HCT116 (cell line): ENCODE results near the gene ELN. TPM values are rescaled to one million over a fixed set of nuclear protein-coding genes. Genes with fewer than 3 reads are reported as not detected.
A peak's percentile ranks its signal among the peaks of the same experiment; 100 is the strongest.

ENCODE experiments used
- ATAC-seq: fragments of 200-7000 bp; cut with Tn5 transposase; 2 replicates; pipeline ENCODE4 v1.9.1; 2020; ENCODE audit warnings: mild to moderate bottlenecking, moderate library complexity
- BruUV-seq: library from RNA; stranded (reverse); fragments of 400-500 nt; replicated peaks from 2 replicates; lab custom pipeline; 2021; lab: Mats Ljungman, UMichigan
- CTCF ChIA-PET: fragments of 300-600 bp; sonication (Branson Sonifier 250); formaldehyde crosslinking; loops from one replicate; lab custom pipeline; 2021; ENCODE audit warnings: antibody characterized with exemption; lab: Charles Lee
- POLR2A ChIA-PET: fragments of 300-600, 350-600 bp; sonication (Branson Sonifier 250); formaldehyde crosslinking; loops from one replicate; lab custom pipeline; 2021; ENCODE audit warnings: antibody characterized with exemption; lab: Charles Lee
- RAD21 ChIA-PET, 2 experiments: fragments of 300-600 bp; sonication (Branson Sonifier 250); formaldehyde crosslinking; loops; one replicate each; lab custom pipeline; 2023; ENCODE audit warnings: low total read pairs in 2 of 2; ENCODE audit not compliant: uncharacterized antibody in 2 of 2, unreplicated experiment in 2 of 2, low non-redundant PET in 1 of 2; lab: Charles Lee
- DNase-seq: peaks from one replicate; pipeline ENCODE4 v3.0.0-alpha.2; 2010; ENCODE audit warnings: low read depth, low spot score
- H2AFZ ChIP-seq: fragments of 200-600 bp; shearing (Covaris generic), sonication (generic); 2 replicates; pipeline ENCODE4 v1.6.1; 2017; ENCODE audit warnings: low read depth, mixed run types, mixed read lengths, antibody characterized with exemption, low read length; ENCODE audit not compliant: poor library complexity, severe bottlenecking
- H3K27ac ChIP-seq: 2 replicates; pipeline ENCODE4 v1.5.1; 2012; ENCODE audit warnings: low read depth, low read length
- H3K27me3 ChIP-seq: fragments of 200-600 bp; sonication (generic); 2 replicates; pipeline ENCODE4 v1.6.1; 2016; ENCODE audit warnings: mixed run types, low read length, mixed read lengths; ENCODE audit not compliant: insufficient read depth
- H3K36me3 ChIP-seq, 2 experiments: fragments of 200-500 bp in 1 of 2; fragments of 200-600 bp in 1 of 2; sonication (Bioruptor generic) in 1 of 2; sonication (generic) in 1 of 2; 2 replicates each; pipeline versions ENCODE4 v1.5.1 to v1.6.1; 2014 to 2016; ENCODE audit warnings: low read length in 2 of 2, inconsistent platforms in 1 of 2, mixed read lengths in 1 of 2, mixed run types in 1 of 2; ENCODE audit not compliant: insufficient read depth in 2 of 2, control insufficient read depth in 1 of 2
- H3K4me1 ChIP-seq, 2 experiments: fragments of 200-600 bp in 1 of 2; sonication (generic) in 1 of 2; 2 replicates each; pipeline versions ENCODE4 v1.5.1 to v1.6.1; 2012 to 2017; ENCODE audit warnings: low read length in 2 of 2, inconsistent platforms in 1 of 2, mild to moderate bottlenecking in 1 of 2, mixed read lengths in 1 of 2, mixed run types in 1 of 2, moderate library complexity in 1 of 2; ENCODE audit not compliant: insufficient read depth in 2 of 2, control insufficient read depth in 1 of 2
- H3K4me2 ChIP-seq: fragments of 200-600 bp; sonication (generic); 2 replicates; pipeline ENCODE4 v1.6.1; 2017; ENCODE audit warnings: mixed run types, low read length, mixed read lengths
- H3K4me3 ChIP-seq, 2 experiments: fragments of 200-600 bp in 1 of 2; sonication (generic) in 1 of 2; replicated peaks in 1 of 2; 2 replicates each; pipeline ENCODE4 v1.5.1; 2011 to 2016; ENCODE audit warnings: low read length in 2 of 2, control low read depth in 1 of 2, low read depth in 1 of 2, mild to moderate bottlenecking in 1 of 2, mixed read lengths in 1 of 2, mixed run types in 1 of 2
- H3K79me2 ChIP-seq: fragments of 200-600 bp; sonication (generic); 2 replicates; pipeline ENCODE4 v1.6.1; 2017; ENCODE audit warnings: mild to moderate bottlenecking, mixed run types, low read length, moderate library complexity, mixed read lengths; ENCODE audit not compliant: insufficient read depth
- H3K9ac ChIP-seq: fragments of 200-600 bp; sonication (generic); 2 replicates; pipeline ENCODE4 v1.6.1; 2016; ENCODE audit warnings: low read length, mixed read lengths
- H3K9me2 ChIP-seq: fragments of 200-600 bp; sonication (generic), shearing (Covaris generic); 2 replicates; pipeline ENCODE4 v1.6.1; 2017; ENCODE audit warnings: mixed run types, mild to moderate bottlenecking, moderate library complexity; ENCODE audit not compliant: insufficient read depth
- H3K9me3 ChIP-seq, 2 experiments: fragments of 200-500 bp in 1 of 2; fragments of 200-600 bp in 1 of 2; sonication (Bioruptor generic) in 1 of 2; sonication (generic) in 1 of 2; 2 replicates each; pipeline ENCODE4 v1.6.1; 2014 to 2017; ENCODE audit warnings: low read length in 2 of 2, mixed read lengths in 2 of 2, inconsistent platforms in 1 of 2, low read depth in 1 of 2, mild to moderate bottlenecking in 1 of 2, mixed run types in 1 of 2, moderate library complexity in 1 of 2; ENCODE audit not compliant: control insufficient read depth in 1 of 2, insufficient read depth in 1 of 2
- H4K20me1 ChIP-seq: fragments of 200-600 bp; sonication (generic), shearing (Covaris generic); 2 replicates; pipeline ENCODE4 v1.6.1; 2017; ENCODE audit warnings: mixed run types, mild to moderate bottlenecking, moderate library complexity; ENCODE audit not compliant: insufficient read depth
- CBX3 ChIP-seq: IDR thresholded peaks from 2 replicates; pipeline ENCODE4 v1.6.1; 2012; ENCODE audit warnings: low read depth
- CEBPB ChIP-seq: IDR thresholded peaks from 2 replicates; pipeline ENCODE4 v1.6.1; 2012; ENCODE audit warnings: low read depth
- EZH2 ChIP-seq: fragments of 200-600 bp; sonication (generic); IDR thresholded peaks from 2 replicates; pipeline ENCODE4 v1.6.1; 2017; ENCODE audit warnings: antibody characterized with exemption, mixed run types
- FOSL1 ChIP-seq: IDR thresholded peaks from 2 replicates; pipeline ENCODE4 v1.6.1; 2012; ENCODE audit warnings: low read depth
- POLR2AphosphoS5 ChIP-seq: IDR thresholded peaks from 2 replicates; pipeline ENCODE4 v1.6.1; 2011; ENCODE audit warnings: mild to moderate bottlenecking, low read depth, low read length, moderate library complexity
- RAD21 ChIP-seq: IDR thresholded peaks from 2 replicates; pipeline ENCODE4 v1.6.1; 2012; ENCODE audit warnings: low read depth, mild to moderate bottlenecking
- TCF7L2 ChIP-seq: IDR thresholded peaks from 2 replicates; pipeline ENCODE4 v1.7.0; 2011; ENCODE audit warnings: borderline replicate concordance, inconsistent platforms; ENCODE audit not compliant: insufficient read depth, insufficient read length; ENCODE audit errors: extremely low read depth
- ZFX ChIP-seq: fragments of 450-650 bp; IDR thresholded peaks from 2 replicates; pipeline ENCODE4 v1.6.1; 2017
- intact Hi-C: fragments of 100-400 bp; cut with micrococcal nuclease; formaldehyde crosslinking; loops from 2 replicates; pipeline ENCODE4 v1.10.0; 2022
- total RNA-seq: library from RNA; stranded (reverse); gene quantifications from one replicate; pipeline ENCODE4 v1.2.1, GENCODE V29; 2021; ENCODE audit not compliant: unreplicated experiment

Gene ELN
- total RNA-seq, 1 experiment from 2014 or later: 0.17 TPM

DNA sequence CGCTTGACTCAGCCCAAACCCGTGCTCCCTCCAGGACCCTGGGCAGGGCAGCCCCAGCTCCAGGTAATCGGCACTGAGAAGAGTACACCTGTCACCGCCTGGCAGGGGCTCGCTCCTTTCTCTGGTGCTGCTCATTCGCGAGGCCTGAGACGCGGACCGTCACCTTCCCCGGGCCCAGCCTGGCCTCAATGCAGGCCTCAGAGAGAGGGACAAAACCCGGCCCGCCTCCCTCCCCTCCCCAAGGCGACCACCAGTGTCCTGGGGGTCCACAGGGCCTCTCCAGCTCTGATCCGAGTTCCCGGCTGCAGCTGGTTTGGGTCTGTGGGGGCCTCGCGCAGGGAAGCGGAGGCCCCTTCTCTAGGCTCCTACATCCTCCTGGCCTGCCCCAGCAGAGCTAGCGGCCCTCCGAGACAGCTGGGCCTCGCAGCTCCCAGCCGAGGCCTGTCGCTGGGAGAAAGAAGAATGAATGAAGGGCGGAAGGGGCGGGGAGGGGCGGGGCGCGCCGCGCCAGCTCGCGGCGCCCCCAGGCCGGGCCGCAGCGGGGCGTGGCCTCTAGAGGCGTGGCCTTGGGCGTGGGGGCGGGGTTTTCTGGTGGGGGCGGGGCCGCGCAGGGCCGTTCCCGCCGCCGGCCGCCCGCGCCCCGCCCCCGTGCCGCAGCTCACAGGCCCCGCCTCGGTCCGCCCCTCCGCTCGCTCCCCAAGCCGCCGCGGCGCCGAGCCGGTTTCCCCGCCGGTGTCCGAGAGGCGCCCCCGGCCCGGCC, 55.3 kb downstream of the ELN start, which contains the start of gene LIMK1:
LIMK1 (plus strand) TSS at position 688 of the 760 bp plus-strand sequence. CDS start 187 bp downstream, outside the sequence.
- intact Hi-C loops: no loop called here
- Histone ChIP-seq H3K9me3 (no peaks in the 10 kb centered on the region), H3K9me2 (no peaks in the 10 kb centered on the region), H4K20me1 (no peaks in the 10 kb centered on the region)
- TSS peak; percentile 81 for BruUV-seq
- no peak for TF ChIP-seq RAD21
- TF ChIP-seq EZH2: no peak
- TF ChIP-seq FOSL1: no peak
- peak; percentile 10; the same call in 1 of the 2 replicates for TF ChIP-seq ZFX
- TF ChIP-seq CBX3: no peak
- TF ChIP-seq TCF7L2: no peak
- no peak for TF ChIP-seq CEBPB
- TF ChIP-seq POLR2AphosphoS5: peak; percentile 63
- TF ChIP-seq, all 23 proteins: peak for 2
- Histone ChIP-seq H3K4me1 (peaks cover 36 to 47% of the 10 kb centered on the region in 2 experiments), H3K27me3 (no peaks in the 10 kb centered on the region), H3K4me2 (peak within 1 kb of the TSS; percentile 86), H3K4me3 (peak within 1 kb of the TSS; percentile 80 to 88), H3K36me3 (peaks cover 5 to 10% of the 10 kb centered on the region in 2 experiments; a peak in 2 of 4 replicates), H3K79me2 (peaks cover 25% of the 10 kb centered on the region; the same call in 1 of the 2 replicates), H3K9ac (peak within 1 kb of the TSS; percentile 90), H2AFZ (no peak within 1 kb of the TSS), H3K27ac (peak within 1 kb of the TSS; percentile 80)
- CTCF ChIA-PET: interaction anchor here (1.1 to 1.5 kb wide), 3 partner anchors 100 to 123 kb away, joined by 3 to 4 read pairs (median 3); no protein-coding TSS in a partner anchor
- ATAC-seq (peak; percentile 66), DNase-seq (no peak)
- RAD21 ChIA-PET: interaction anchor here in 1 of 2 experiments (1.1 kb wide), 1 partner anchor 100 kb away, joined by 3 read pairs; no protein-coding TSS in a partner anchor
- POLR2A ChIA-PET: interaction anchor here (1.2 kb wide), 1 partner anchor 84 kb away, joined by 3 read pairs; no protein-coding TSS in a partner anchor
